HepG2 (cell line): ENCODE measurements around the gene WDR7.

Source experiments
- CHCHD3 ChIP-seq: sonication (generic); formaldehyde crosslinking; IDR thresholded peaks from 2 replicates; pipeline ENCODE4 v1.8.0; 2022; ENCODE audit warnings: mild to moderate bottlenecking, missing genetic modification reagents, moderate library complexity
- UBTF ChIP-seq: sonication (generic); formaldehyde crosslinking; IDR thresholded peaks from 2 replicates; pipeline ENCODE4 v1.4.0; 2020; ENCODE audit warnings: mild to moderate bottlenecking, missing genetic modification reagents
- ZNF253 ChIP-seq: sonication (generic); formaldehyde crosslinking; IDR thresholded peaks from 2 replicates; pipeline ENCODE4 v1.8.0; 2022; ENCODE audit warnings: mild to moderate bottlenecking, missing genetic modification reagents, borderline replicate concordance
- TF ChIP-seq, protein P1 (sequence below): sonication (generic); formaldehyde crosslinking; IDR thresholded peaks from 2 replicates; pipeline ENCODE4 v1.4.0; 2020; ENCODE audit warnings: missing genetic modification reagents, borderline replicate concordance

DNA sequence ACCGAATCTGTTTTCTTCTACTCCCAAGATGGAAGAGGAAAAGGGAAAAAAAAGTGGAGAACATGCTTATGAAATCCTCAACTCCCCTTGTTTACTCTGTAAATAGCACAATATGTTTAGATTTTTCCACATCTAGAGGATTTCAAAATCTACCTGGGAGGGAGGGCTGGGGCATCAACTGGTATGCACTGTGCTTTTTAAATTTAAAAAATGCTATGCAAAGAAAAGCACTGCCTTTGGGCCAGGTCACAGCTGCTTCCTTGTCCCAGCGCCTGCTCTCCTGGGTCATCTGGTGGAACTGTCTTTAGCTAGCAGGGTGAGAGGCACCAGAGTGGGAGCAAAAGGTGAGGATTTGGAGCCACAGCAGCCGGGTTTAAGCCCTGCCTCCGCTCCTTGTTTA is 407.6 kb downstream of the WDR7 start:
- no peak for TF ChIP-seq UBTF (CRISPR knock-in tag)
- TF ChIP-seq, protein P1, sequence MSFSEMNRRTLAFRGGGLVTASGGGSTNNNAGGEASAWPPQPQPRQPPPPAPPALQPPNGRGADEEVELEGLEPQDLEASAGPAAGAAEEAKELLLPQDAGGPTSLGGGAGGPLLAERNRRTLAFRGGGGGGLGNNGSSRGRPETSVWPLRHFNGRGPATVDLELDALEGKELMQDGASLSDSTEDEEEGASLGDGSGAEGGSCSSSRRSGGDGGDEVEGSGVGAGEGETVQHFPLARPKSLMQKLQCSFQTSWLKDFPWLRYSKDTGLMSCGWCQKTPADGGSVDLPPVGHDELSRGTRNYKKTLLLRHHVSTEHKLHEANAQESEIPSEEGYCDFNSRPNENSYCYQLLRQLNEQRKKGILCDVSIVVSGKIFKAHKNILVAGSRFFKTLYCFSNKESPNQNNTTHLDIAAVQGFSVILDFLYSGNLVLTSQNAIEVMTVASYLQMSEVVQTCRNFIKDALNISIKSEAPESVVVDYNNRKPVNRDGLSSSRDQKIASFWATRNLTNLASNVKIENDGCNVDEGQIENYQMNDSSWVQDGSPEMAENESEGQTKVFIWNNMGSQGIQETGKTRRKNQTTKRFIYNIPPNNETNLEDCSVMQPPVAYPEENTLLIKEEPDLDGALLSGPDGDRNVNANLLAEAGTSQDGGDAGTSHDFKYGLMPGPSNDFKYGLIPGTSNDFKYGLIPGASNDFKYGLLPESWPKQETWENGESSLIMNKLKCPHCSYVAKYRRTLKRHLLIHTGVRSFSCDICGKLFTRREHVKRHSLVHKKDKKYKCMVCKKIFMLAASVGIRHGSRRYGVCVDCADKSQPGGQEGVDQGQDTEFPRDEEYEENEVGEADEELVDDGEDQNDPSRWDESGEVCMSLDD (CRISPR knock-in tag) = no peak
- no peak for TF ChIP-seq ZNF253 (CRISPR knock-in tag)
- TF ChIP-seq CHCHD3 (CRISPR knock-in tag) = no peak
